Jurkat, Clone E6-1 (cell line): Measurements from ENCODE around the gene SUZ12. TPM values are rescaled to one million over a fixed set of nuclear protein-coding genes. Genes with fewer than 3 reads are reported as not detected.
"Not testable (repeated sequence)": the region's sequence is repeated elsewhere in the genome, so short reads cannot be mapped to it uniquely, and the experiment has no call there.

ENCODE experiments used
- DNase-seq: peaks from one replicate; pipeline ENCODE4 v3.0.0-alpha.2; 2011; ENCODE audit warnings: low read depth, low spot score
- H3K4me3 ChIP-seq: 2 replicates; pipeline ENCODE4 v1.5.1; 2011; ENCODE audit warnings: mild to moderate bottlenecking, low read length, control low read depth, moderate library complexity
- polyA plus RNA-seq: library from polyadenylated mRNA; unstranded; fragments of >200 nt; gene quantifications from one replicate; pipeline ENCODE4 v1.2.1, GENCODE V29; 2012; ENCODE audit warnings: missing spikeins; ENCODE audit not compliant: insufficient read length, insufficient read depth

The SUZ12 gene
- 37.8 TPM for polyA plus RNA-seq

DNA sequence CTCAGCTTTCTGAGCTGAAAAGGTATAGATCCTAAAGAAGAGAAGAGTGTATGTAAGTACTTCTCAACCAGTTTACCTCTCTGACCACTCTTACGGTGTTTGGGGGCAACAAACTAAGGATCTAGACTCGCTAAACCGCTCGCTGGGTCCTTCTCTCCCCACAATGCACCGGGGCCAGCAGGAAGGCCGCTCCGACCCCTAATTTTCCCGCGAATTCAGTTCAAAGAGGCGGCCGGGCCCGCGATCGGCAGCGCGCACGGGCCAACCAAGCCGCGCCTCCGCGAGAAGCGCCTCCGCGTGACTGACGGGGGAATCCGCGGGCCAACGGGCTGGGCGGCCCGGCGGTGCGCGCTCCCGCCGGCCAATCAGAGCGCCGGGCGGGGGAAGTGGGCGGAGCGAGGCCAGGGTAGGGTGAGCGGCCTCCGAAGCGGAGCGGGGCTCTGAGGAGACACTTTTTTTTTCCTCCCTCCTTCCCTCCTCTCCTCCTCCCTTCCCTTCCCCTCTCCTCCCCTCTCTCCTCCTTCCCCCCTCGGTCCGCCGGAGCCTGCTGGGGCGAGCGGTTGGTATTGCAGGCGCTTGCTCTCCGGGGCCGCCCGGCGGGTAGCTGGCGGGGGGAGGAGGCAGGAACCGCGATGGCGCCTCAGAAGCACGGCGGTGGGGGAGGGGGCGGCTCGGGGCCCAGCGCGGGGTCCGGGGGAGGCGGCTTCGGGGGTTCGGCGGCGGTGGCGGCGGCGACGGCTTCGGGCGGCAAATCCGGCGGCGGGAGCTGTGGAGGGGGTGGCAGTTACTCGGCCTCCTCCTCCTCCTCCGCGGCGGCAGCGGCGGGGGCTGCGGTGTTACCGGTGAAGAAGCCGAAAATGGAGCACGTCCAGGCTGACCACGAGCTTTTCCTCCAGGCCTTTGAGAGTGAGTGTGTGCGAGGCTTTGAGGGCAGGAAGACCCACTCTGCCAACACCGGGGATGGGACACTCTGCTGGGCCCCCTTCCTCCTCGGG, at the start of gene SUZ12:
TSS of gene SUZ12 (plus strand) at position 393 of the 995 bp plus-strand sequence. CDS start at position 633, 240 bp downstream.
- peak; percentile 78 for DNase-seq
- peak within 1 kb of the TSS; percentile 69 for H3K4me3 ChIP-seq

DNA sequence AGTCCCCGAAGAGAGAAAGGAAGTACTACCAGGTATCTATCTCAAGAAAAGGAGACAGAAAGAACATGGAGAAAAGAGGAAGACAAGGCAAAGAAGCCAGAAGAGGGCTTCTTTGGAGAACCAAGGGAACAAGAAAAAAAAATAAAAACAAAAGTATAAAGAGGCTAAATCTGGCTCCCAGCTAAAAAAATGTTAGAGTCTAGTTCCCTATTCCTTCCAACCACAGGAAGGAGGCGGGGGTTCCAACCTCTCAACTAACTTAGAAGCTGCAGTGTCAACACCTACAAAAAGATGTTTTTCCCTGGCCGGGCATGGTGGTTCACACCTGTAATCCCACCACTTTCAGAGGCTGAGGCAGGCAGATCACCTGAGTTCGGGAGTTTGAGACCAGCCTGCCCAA, 48.7 kb upstream of the SUZ12 start:
- H3K4me3 ChIP-seq, result no peak overlapping the region

DNA sequence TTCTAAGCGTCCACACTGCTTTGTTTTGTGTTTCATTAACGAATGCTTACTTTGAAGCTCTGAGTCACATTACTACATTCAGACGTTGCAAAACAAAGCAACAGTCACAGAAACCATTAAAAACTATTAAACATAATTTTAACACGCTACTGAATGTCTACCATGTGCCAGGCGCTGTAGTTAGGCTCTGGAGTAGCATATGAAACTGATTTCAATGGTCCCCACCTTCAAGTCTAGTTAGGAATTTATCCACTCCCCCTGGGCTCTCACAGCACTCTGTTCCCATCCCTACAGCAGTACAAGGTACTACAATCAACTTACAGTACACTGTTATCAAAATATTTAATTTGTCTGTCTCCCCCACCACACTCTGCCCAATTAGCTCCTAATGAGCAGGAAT, 35.9 kb upstream of the SUZ12 start:
- no peak for DNase-seq
- H3K4me3 ChIP-seq, result peak overlapping the region; percentile 82

More for the DNA sequence above, 48.7 kb upstream of the SUZ12 start:
- no peak for DNase-seq

DNA sequence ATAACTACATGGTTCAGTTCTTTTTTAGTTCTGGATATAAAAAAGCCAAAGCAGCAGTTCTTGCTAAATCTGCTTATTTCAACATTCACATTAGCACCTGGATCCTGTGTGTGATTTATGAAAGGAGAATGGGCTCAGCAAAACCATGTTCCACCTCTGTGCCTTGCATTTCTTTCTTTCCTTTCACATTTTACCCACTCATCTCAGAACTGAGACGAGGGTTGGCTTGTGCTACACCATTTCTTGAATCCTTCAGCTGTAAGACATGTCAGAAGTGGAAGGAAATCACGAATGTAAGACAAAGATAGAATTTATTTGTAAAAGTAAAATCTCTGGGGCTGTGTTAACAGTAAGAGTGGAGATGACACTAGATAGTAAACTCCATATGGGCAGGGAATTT, 34.1 kb upstream of the SUZ12 start:
- DNase-seq, result no peak
- no peak overlapping the region for H3K4me3 ChIP-seq

DNA sequence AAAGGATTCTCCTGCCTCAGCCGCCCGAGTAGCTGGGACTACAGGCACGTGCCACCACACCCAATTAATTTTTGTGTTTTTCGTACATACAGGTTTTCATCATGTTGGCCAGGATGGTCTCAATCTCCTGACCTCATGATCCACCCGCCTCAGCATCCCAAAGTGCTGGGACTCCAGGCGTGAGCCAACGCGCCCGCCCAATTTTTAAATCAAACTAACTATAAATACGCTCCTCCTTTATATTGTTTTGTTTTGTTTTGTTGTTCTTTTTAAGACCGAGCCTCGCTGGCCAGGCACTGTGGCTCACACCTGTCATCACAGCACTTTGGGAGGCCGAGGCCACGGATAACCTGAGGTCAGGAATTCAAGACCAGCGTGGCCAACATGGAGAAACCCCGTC, 33.4 kb upstream of the SUZ12 start:
- H3K4me3 ChIP-seq, result no peak overlapping the region
- no peak for DNase-seq

DNA sequence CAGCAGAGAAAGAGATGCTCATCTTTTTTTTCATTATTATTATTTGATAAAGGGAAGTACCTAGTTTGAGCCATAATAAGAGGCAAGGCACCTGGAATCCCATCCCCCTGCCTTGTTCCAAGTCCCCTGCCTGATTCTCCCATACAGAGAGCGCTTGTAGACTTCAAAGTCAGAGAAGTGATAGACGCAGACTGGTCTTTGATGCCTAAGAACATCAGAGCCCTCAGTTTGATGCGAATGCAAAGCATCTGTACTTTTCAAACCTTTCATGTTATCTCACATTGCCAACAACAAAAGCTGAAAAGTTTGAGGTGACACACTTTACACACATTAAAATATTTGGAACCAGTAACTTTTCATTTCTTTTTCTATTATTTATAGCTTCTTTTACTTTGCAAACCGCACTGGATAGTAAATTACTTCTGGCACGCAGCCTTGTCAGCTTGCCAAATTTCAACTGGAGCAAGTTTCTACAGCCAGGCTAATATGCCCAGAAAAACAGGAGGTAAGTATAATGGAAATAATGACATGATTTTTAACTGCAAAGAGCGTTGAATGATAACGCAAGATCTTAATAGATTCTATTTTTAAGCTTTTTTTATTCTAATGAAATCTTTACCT, 29.4 kb upstream of the SUZ12 start:
- peak; percentile 69 for DNase-seq
- H3K4me3 ChIP-seq, result no peak overlapping the region

DNA sequence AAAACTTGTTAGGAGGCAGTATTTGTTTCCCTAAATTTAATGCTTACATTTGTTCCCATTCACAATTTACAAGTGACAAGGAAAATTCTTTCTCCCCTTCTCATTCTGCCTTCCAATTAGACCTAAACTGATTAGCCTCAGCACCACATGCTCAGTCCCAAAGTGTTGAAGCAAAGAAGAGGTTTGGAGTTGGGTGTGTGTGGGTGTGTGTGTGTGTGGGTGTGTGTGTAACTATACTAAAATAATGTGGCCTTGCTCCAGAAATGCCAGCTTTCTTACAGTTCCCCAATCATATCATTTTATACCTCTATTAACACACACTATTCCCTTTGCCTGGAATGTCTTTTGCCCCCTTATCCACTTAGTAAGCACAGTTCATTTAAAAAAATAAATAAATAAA, 28.4 kb upstream of the SUZ12 start:
- H3K4me3 ChIP-seq, result no peak overlapping the region
- no peak for DNase-seq

DNA sequence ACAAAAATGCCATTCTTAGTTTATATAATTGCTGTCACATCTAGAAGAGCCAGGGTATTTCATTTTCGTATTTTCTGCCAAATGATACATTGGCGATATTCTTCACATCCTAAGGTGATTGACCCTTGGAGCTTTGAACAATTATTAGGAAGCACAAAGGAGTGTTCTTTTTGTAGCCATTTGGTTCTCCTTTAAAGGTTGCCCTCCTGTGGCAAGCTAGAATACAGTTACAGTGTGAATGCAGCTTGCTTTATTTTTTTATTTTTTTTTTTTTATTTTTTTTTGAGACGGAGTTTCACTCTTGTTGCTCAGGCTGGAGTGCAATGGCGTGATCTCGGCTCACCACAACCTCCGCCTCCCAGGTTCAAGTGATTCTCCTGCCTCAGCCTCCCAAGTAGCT, 24.1 kb upstream of the SUZ12 start:
- H3K4me3 ChIP-seq, DNase-seq: not testable (repeated sequence)

DNA sequence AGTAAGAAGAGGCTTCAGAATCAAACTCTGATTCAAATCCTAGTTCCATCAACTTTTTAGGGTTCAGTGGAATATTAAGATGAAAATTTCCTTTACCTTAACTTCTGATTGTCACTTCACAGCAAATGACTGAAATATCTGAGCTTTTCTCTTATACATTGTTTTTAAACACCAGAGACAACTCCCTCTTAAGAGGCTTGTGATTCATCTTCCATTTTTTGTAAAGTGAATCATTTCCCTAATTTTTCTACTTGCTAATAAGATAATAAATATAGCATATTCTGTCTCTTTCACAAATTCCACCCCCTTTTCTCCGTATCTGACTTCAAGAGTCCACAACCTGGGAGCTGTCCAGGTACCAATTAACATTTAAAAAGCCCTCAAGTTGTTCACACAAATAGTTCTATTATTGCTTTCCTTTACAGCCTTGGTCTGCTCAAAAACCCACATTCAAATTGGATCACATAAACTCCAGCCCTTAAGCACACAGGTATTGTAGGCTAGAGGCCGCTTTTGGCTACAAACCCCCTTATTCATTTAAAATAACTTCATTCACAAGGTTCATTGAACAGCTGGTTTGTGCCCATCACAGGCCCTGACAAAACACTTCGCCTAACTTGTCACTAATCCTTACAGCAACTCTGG, 21.2 kb upstream of the SUZ12 start:
- no peak overlapping the region for H3K4me3 ChIP-seq
- no peak for DNase-seq

DNA sequence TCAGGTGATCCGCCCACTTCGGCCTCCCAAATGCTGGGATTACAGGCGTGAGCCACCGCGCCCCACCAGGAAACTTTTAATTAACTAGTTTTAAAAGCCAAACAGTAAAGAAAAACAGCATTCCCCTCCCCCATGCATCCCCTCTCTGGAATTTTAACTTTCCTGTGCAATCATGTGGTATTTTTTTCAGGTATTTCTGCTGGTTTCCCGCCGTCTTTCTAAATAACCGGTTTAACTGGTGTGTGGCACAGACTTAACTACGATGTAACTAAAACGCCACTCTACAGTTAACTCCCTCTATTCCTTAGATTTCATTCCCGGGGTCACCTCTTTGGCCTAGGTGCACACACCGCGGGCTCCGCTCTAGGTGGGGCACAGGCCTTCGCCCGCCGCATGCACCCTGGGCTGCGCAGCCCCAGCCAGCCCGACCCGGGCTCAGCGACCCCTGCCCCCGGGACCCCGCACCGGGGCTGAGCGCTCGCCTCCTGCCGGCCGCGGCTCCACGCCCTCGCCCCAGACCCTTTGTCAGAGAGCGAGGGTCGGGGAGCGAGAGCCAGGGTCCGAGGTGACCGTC, 20.2 kb upstream of the SUZ12 start:
- no peak for DNase-seq
- H3K4me3 ChIP-seq, result no peak overlapping the region

DNA sequence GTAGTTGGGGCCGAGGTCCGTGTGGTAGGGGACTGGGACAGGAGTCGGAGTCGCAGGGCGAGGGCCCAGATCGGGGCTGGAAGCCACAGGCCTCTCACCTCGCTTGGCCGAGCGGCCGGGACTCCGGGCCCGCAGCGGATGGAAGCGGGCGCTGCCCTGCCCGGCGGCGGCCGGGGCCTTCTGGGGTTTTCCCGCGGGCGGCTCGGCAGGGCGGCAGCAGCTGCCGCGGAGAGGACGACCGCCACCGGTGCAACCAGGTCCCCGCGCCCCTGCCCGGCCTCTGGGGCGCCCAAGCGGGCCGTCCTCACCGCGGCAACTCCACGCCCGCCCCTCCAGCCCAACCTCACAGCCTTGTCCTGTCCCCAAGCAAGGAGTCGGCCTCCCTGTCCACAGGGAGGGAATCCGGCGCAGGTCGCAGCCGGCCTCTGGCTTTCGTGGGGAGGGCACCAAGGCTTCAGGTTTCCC, 19.7 kb upstream of the SUZ12 start:
- no peak overlapping the region for H3K4me3 ChIP-seq
- no peak for DNase-seq

DNA sequence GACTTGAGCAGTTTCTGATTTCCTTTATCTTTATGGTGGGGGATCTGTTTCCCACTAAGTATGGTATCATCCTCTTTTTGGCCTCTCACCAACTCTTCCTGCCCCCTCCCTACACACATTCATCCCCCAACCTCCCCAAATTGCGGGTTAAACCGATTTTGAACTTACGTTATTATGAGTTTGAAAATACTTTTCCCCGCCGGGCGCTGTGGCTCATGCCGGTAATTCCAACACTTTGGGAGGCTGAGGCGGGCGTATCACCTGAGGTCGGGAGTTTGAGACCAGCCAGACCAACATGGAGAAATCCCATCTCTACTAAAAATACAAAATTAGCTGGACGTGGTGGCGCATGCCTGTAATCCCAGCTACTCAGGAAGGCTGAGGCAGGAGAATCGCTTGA, 19.1 kb upstream of the SUZ12 start:
- not testable (repeated sequence) for DNase-seq, H3K4me3 ChIP-seq

DNA sequence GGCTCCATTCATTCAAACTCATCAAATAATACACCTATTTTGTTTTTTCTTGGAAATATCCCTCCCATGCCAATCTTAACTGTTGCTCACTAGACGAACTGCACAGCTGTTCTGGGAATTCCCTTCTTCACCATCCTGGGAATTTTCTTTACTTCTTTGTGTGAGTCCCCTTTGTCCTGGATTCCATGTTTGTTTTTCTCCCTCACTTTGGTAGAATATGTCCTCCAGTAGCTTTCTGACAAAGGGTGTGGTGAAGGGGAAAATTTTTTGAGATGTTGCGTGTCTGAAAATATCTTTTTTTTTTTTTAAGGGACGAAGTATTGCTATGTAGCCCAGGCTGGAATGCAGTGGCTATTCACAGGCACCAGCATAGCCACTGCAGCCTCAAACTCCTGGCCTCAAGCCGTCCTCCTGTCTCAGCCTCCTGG, 18.1 kb upstream of the SUZ12 start:
- DNase-seq, result no peak
- no peak overlapping the region for H3K4me3 ChIP-seq

DNA sequence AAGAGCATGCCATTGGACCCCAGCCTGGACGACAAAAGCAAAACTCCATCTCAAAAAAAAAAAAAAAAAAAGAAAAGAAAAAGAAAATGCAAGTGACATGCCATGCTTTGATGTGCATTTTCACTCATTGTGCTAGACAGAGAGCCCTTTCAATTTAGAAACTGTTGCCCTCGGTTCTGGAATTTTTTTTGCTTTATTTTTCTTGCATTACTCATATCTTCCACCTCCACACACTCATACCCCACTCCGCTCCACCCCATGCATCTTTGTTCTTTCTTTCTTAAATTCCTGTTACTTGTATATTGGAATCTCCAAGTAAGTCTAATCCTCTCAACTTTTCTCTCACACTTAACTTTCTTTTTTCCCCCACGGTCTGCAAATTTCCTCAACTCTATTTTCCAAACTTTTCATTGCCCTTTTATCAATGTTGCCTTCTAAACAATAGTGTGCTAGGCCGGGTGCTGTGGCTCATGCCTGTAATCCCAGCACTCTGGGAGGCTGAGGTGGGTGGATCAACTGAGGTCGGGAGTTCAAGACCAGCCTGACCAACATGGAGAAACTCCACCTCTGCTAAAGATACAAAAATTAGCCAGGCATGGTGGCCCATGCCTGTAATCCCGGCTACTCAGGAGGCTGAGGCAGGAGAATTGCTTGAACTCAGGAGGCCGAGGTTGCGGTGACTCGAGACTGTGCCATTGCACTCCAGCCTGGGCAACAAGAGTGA, 16.8 kb upstream of the SUZ12 start:
- H3K4me3 ChIP-seq, result no peak overlapping the region
- no peak for DNase-seq

DNA sequence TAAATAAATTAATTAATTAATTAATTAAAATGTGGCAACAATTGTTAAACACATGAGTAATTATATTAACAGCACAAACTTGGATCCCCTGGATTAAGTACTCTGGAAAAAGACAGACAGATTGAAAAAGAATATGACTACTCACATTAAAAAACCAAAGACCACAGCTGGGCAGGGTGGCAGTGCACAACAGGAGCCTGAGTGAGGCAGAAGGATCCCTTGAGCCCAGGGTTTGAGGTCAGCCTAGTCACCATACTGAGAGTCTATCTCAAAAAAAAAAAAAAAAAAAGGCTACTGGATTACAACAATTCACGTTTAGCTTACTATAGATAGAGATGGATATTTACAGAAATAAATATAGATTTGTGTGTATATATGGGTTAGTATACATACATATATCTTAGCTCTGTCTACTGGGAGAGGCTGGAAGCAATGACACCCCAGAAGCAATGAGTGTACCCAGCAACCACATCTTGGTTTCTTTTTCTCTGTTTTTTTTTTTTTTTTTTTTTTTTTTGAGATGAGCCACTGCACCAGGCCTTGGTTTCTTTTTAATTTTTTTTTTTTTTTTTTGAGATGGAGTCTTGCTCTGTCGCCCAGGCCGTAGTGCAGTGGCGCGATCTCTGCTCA, 10.6 kb upstream of the SUZ12 start:
- no peak for DNase-seq
- no peak overlapping the region for H3K4me3 ChIP-seq

DNA sequence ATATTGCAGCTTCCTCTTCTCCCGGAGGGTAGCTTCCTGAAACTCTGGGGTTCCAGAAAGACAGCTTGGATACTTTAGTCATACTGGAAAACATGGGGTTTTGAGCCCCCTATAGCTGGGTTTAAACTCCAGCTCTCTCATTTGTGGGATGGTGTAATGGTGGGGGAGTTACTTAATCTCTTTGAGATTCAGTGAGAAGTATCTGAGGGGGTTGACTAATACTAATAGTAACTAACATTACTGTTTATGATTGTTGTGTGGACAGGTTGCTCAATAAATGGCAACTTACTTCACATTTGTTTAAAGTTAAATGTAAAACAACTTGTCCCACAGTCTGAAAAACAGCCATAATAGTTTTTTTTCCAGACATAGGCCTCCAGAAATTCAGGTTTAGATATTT, 5.1 kb upstream of the SUZ12 start:
- H3K4me3 ChIP-seq, result no peak overlapping the region
- DNase-seq, result no peak

DNA sequence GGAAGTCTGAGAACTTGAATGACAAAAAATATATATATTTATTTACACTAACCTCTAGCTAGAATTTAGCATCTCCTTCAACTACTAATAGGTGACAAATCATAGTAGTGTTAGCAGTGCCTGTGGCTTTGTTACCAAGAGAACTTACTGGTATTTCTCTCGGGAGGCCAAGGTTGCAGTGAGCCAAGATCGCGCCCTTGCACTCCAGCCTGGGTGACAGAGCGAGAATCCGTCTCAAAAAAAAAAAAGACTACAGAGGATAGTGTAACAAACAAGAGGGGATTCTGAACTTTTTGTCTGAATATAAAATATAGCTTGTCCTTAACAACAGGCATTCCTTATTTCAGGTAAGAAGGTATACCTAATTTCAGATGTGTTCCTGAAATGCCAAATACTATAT, 1.3 kb upstream of the SUZ12 start:
- no peak overlapping the region for H3K4me3 ChIP-seq
- no peak for DNase-seq

DNA sequence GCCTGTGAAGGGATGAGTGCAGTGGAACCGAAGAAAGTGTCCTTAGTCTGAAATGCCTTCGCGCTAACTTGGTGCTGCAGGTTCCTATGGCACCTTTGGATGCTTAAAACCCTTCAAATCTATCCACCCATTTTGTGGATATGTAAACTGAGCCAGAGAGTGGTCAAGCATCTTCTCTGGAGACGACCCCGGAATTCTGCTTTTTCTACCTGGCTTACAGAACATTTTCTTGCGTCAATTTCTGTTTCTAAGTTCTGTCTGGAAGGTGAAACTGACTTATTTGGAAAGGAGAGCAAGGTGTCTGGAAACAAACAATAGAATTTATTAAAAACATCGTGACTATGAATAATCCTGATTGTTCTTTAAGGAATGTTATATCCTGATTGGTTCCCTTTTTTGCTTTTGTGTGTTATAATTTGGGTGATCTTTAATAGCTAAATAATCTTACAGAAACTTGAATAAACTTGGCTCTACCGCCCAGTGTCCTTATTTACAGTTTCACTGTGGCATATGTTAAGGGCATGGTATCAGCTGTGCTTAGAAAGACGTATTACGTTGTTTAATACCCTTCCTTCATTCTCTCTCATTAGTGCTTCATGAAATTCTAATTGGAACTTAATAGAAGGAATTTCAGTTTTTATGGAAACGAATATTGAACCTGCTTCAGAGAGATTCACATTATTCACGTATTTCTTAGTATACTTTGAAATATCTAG, 1.3 kb downstream of the SUZ12 start:
- peak overlapping the region; percentile 58 for H3K4me3 ChIP-seq
- not testable (repeated sequence) for DNase-seq
